GM19452 (cell line): ENCODE data around the gene UPK1B.

Source experiments
- ATAC-seq: cut with Tn5 transposase; IDR thresholded peaks from one replicate; pipeline ENCODE4 v1.9.1; 2021; ENCODE audit not compliant: unreplicated experiment

UPK1B gene

GRCh38 chr3:119175872-119176756, 2.7 kb downstream of the UPK1B start:
- no peak for ATAC-seq

GRCh38 chr3:119176778-119177177, 3.4 kb downstream of the UPK1B start:
- no peak for ATAC-seq

GRCh38 chr3:119177321-119177720, 3.9 kb downstream of the UPK1B start:
- ATAC-seq: no peak

- ATAC-seq: no peak
Observed at GRCh38 chr3:119181765-119182164, 8.4 kb downstream of the UPK1B start.

GRCh38 chr3:119184111-119184510, 10.7 kb downstream of the UPK1B start:
- no peak for ATAC-seq

GRCh38 chr3:119184796-119185570, 11.6 kb downstream of the UPK1B start:
- no peak for ATAC-seq

- no peak for ATAC-seq
Observed at GRCh38 chr3:119187266-119187665, 13.9 kb downstream of the UPK1B start.

- no peak for ATAC-seq
Observed at GRCh38 chr3:119191800-119192199, 18.4 kb downstream of the UPK1B start.

- no peak for ATAC-seq
Observed at GRCh38 chr3:119194237-119195150, 21.1 kb downstream of the UPK1B start.

GRCh38 chr3:119195151-119195476, 21.7 kb downstream of the UPK1B start:
- ATAC-seq: no peak

GRCh38 chr3:119195911-119196310, 22.5 kb downstream of the UPK1B start:
- no peak for ATAC-seq

GRCh38 chr3:119205209-119205608, 31.8 kb downstream of the UPK1B start:
- no peak for ATAC-seq

- no peak for ATAC-seq
Observed at GRCh38 chr3:119205685-119206084, 32.3 kb downstream of the UPK1B start.

- no peak for ATAC-seq
Observed at GRCh38 chr3:119206611-119207511, 33.5 kb downstream of the UPK1B start.

GRCh38 chr3:119207512-119207875, 34.1 kb downstream of the UPK1B start:
- no peak for ATAC-seq

- ATAC-seq: no peak
Observed at GRCh38 chr3:119211193-119211592, 37.8 kb downstream of the UPK1B start.

- no peak for ATAC-seq
Observed at GRCh38 chr3:119211803-119212202, 38.4 kb downstream of the UPK1B start.

GRCh38 chr3:119219069-119219468, 45.7 kb downstream of the UPK1B start:
- peak; percentile 97 for ATAC-seq

- ATAC-seq: no peak
Observed at GRCh38 chr3:119220198-119220597, 46.8 kb downstream of the UPK1B start.

- no peak for ATAC-seq
Observed at GRCh38 chr3:119220970-119221667, 47.7 kb downstream of the UPK1B start.
